SK-N-SH treated with all-trans-retinoic acid at 6 μM for 48 hours (cell line): ENCODE results near the gene RAD51C.

Experiments used
- ATAC-seq: fragments of 200-7000 bp; cut with Tn5 transposase; 3 replicates; pipeline ENCODE4 v1.9.1; 2020; ENCODE audit warnings: mild to moderate bottlenecking, moderate library complexity
- CREB5 ChIP-seq: fragments of 250-450 bp; sonication (Bioruptor Pico); IDR thresholded peaks from 2 replicates; pipeline ENCODE4 v1.5.1; 2020; ENCODE audit warnings: low read depth, mild to moderate bottlenecking, moderate library complexity
- ESRRG ChIP-seq: fragments of 250-450 bp; sonication (Bioruptor Pico); IDR thresholded peaks from 2 replicates; pipeline ENCODE4 v1.6.1; 2021; ENCODE audit warnings: mild to moderate bottlenecking
- GLIS3 ChIP-seq: fragments of 250-450 bp; sonication (Bioruptor Pico); IDR thresholded peaks from 2 replicates; pipeline ENCODE4 v1.5.0; 2020; ENCODE audit warnings: mild to moderate bottlenecking, moderate library complexity
- ISL1 ChIP-seq: fragments of 250-450 bp; sonication (Bioruptor Pico); IDR thresholded peaks from 2 replicates; pipeline ENCODE4 v2.1.2; 2022; ENCODE audit warnings: mild to moderate bottlenecking, moderate library complexity
- OSR1 ChIP-seq: fragments of 250-450 bp; sonication (Bioruptor Pico); IDR thresholded peaks from 2 replicates; pipeline ENCODE4 v1.8.0; 2022; ENCODE audit warnings: moderate library complexity, mild to moderate bottlenecking, inconsistent platforms
- POU6F1 ChIP-seq: fragments of 250-450 bp; sonication (Bioruptor Pico); IDR thresholded peaks from 2 replicates; pipeline ENCODE4 v1.8.0; 2021; ENCODE audit warnings: low read depth, mild to moderate bottlenecking, moderate library complexity, borderline replicate concordance
- PPARA ChIP-seq: fragments of 250-450 bp; sonication (Bioruptor Pico); IDR thresholded peaks from 2 replicates; pipeline ENCODE4 v1.5.0; 2020; ENCODE audit warnings: mild to moderate bottlenecking, borderline replicate concordance
- SNAI2 ChIP-seq: fragments of 250-450 bp; sonication (Bioruptor Pico); IDR thresholded peaks from 2 replicates; pipeline ENCODE4 v1.5.0; 2020; ENCODE audit warnings: mild to moderate bottlenecking, moderate library complexity
- TCF4 ChIP-seq: fragments of 250-450 bp; sonication (Bioruptor Pico); IDR thresholded peaks from 2 replicates; pipeline ENCODE4 v1.8.0; 2021; ENCODE audit warnings: mild to moderate bottlenecking, moderate library complexity, borderline replicate concordance
- TOX ChIP-seq: fragments of 250-450 bp; sonication (Bioruptor Pico); IDR thresholded peaks from 2 replicates; pipeline ENCODE4 v1.8.0; 2021; ENCODE audit warnings: mild to moderate bottlenecking, moderate library complexity, borderline replicate concordance
- TSHZ2 ChIP-seq: fragments of 250-450 bp; sonication (Bioruptor Pico); IDR thresholded peaks from 2 replicates; pipeline ENCODE4 v1.5.0; 2020; ENCODE audit warnings: mild to moderate bottlenecking, moderate library complexity
- ZC3H10 ChIP-seq: fragments of 250-450 bp; sonication (Bioruptor Pico); IDR thresholded peaks from 2 replicates; pipeline ENCODE4 v1.5.1; 2021; ENCODE audit warnings: mild to moderate bottlenecking, moderate library complexity
- ZFP3 ChIP-seq: fragments of 250-450 bp; sonication (Bioruptor Pico); IDR thresholded peaks from 2 replicates; pipeline ENCODE4 v1.5.0; 2020; ENCODE audit warnings: mild to moderate bottlenecking, moderate library complexity
- ZFP30 ChIP-seq: fragments of 450-650 bp; formaldehyde crosslinking; IDR thresholded peaks from 2 replicates; pipeline ENCODE4 v1.5.0; 2022; ENCODE audit warnings: mild to moderate bottlenecking, moderate library complexity
- ZNF565 ChIP-seq: fragments of 450-650 bp; formaldehyde crosslinking; conservative IDR thresholded peaks from 2 replicates; pipeline ENCODE4 v1.5.0; 2020; ENCODE audit warnings: low read depth, mild to moderate bottlenecking, moderate library complexity
- ZNF70 ChIP-seq: fragments of 450-650 bp; formaldehyde crosslinking; IDR thresholded peaks from 2 replicates; pipeline ENCODE4 v1.5.0; 2020; ENCODE audit warnings: mild to moderate bottlenecking, moderate library complexity
- ZNF8 ChIP-seq: fragments of 450-650 bp; formaldehyde crosslinking; IDR thresholded peaks from 2 replicates; pipeline ENCODE4 v1.5.0; 2020; ENCODE audit warnings: mild to moderate bottlenecking, moderate library complexity
- TF ChIP-seq, protein P1 (sequence below): fragments of 250-450 bp; sonication (Bioruptor Pico); IDR thresholded peaks from 2 replicates; pipeline ENCODE4 v1.8.0; 2020; ENCODE audit warnings: mild to moderate bottlenecking, moderate library complexity, borderline replicate concordance
- TF ChIP-seq, protein P2 (sequence below): fragments of 250-450 bp; sonication (Bioruptor Pico); IDR thresholded peaks from 2 replicates; pipeline ENCODE4 v1.5.1; 2021; ENCODE audit warnings: mild to moderate bottlenecking, moderate library complexity

RAD51C gene

GRCh38 chr17:58759522-58759921 is 67.1 kb downstream of the RAD51C start:
- TF ChIP-seq POU6F1 (CRISPR knock-in tag), result no peak
- TF ChIP-seq TCF4 (CRISPR knock-in tag), result peak; percentile 84
- no peak for ATAC-seq

GRCh38 chr17:58760248-58760647 is 67.8 kb downstream of the RAD51C start:
- ATAC-seq, result no peak
- no peak for TF ChIP-seq SNAI2 (CRISPR knock-in tag)
- TF ChIP-seq ZC3H10 (CRISPR knock-in tag), result no peak
- TF ChIP-seq TCF4 (CRISPR knock-in tag), result no peak
- TF ChIP-seq ZNF70, result no peak
- TF ChIP-seq ZFP30 (CRISPR knock-in tag), result no peak
- TF ChIP-seq ZNF565 (CRISPR knock-in tag), result no peak
- TF ChIP-seq, protein P1, sequence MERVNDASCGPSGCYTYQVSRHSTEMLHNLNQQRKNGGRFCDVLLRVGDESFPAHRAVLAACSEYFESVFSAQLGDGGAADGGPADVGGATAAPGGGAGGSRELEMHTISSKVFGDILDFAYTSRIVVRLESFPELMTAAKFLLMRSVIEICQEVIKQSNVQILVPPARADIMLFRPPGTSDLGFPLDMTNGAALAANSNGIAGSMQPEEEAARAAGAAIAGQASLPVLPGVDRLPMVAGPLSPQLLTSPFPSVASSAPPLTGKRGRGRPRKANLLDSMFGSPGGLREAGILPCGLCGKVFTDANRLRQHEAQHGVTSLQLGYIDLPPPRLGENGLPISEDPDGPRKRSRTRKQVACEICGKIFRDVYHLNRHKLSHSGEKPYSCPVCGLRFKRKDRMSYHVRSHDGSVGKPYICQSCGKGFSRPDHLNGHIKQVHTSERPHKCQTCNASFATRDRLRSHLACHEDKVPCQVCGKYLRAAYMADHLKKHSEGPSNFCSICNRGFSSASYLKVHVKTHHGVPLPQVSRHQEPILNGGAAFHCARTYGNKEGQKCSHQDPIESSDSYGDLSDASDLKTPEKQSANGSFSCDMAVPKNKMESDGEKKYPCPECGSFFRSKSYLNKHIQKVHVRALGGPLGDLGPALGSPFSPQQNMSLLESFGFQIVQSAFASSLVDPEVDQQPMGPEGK (CRISPR knock-in tag), result no peak
- TF ChIP-seq OSR1 (CRISPR knock-in tag), result no peak
- no peak for TF ChIP-seq ISL1 (CRISPR knock-in tag)
- TF ChIP-seq, protein P2, sequence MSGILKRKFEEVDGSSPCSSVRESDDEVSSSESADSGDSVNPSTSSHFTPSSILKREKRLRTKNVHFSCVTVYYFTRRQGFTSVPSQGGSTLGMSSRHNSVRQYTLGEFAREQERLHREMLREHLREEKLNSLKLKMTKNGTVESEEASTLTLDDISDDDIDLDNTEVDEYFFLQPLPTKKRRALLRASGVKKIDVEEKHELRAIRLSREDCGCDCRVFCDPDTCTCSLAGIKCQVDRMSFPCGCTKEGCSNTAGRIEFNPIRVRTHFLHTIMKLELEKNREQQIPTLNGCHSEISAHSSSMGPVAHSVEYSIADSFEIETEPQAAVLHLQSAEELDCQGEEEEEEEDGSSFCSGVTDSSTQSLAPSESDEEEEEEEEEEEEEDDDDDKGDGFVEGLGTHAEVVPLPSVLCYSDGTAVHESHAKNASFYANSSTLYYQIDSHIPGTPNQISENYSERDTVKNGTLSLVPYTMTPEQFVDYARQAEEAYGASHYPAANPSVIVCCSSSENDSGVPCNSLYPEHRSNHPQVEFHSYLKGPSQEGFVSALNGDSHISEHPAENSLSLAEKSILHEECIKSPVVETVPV (CRISPR knock-in tag), result no peak
- no peak for TF ChIP-seq ZFP3 (CRISPR knock-in tag)

- ATAC-seq, result no peak
- TF ChIP-seq ZC3H10 (CRISPR knock-in tag) (no peak), OSR1 (CRISPR knock-in tag) (no peak), GLIS3 (CRISPR knock-in tag) (no peak), TOX (CRISPR knock-in tag) (no peak), ESRRG (CRISPR knock-in tag) (no peak), TSHZ2 (CRISPR knock-in tag) (no peak), SNAI2 (CRISPR knock-in tag) (no peak), ZFP3 (CRISPR knock-in tag) (no peak), CREB5 (CRISPR knock-in tag) (no peak), ZNF565 (CRISPR knock-in tag) (no peak), ZNF8 (no peak), PPARA (CRISPR knock-in tag) (no peak), ISL1 (CRISPR knock-in tag) (no peak)
- TF ChIP-seq, protein P1 (CRISPR knock-in tag), result no peak
- TF ChIP-seq, all 23 proteins: peak for 0
Observed at GRCh38 chr17:58763263-58763662, 70.9 kb downstream of the RAD51C start.
